Measurements from ENCODE around the gene EBLN2. TPM values are rescaled to one million over a fixed set of nuclear protein-coding genes. Genes with fewer than 3 reads are reported as not detected.

The EBLN2 gene
- total and polyA plus RNA-seq, 4 donors: 0.92 to 7.8 (median 5.1) TPM; not detected in 1

- DNase-seq (no peak), ATAC-seq (ENCODE audit: low FRiP score) (peak; percentile 62)
- WGBS, 2 donors: 19 to 23% methylated on average over 1 of the region's 1 CpG
- intact Hi-C loops (cut with DNase I): no loop called here
- Histone ChIP-seq H3K4me3 (ENCODE audit: low read length in 2 of 2) (no peak overlapping the region), H3K4me1 (ENCODE audit: control insufficient read depth in 1 of 2, insufficient read depth in 2 of 2, low read length in 2 of 2) (peaks cover 4 to 8% of the 10 kb centered on the region in 2 donors), H3K27ac (ENCODE audit: low read depth in 1 of 2, low read length in 2 of 2) (no peak overlapping the region), H3K9me3 (ENCODE audit: control insufficient read depth, low read length) (no peaks in the 10 kb centered on the region), H3K36me3 (ENCODE audit: control insufficient read depth in 1 of 2, insufficient read depth in 2 of 2, low read length in 1 of 2) (peaks cover 0 to 1% of the 10 kb centered on the region in 2 donors), H3K27me3 (ENCODE audit: control insufficient read depth in 1 of 2, insufficient read depth in 2 of 2, low read length in 1 of 2) (no peaks in the 10 kb centered on the region)
Measured at GRCh38 chr3:73029321-73029796, 32.1 kb upstream of the EBLN2 start.

- peaks cover 2 to 8% of the 10 kb centered on the region in 2 donors for H3K4me1 ChIP-seq (ENCODE audit: control insufficient read depth in 1 of 2, insufficient read depth in 2 of 2, low read length in 2 of 2)
- no peak overlapping the region for H3K27ac ChIP-seq (ENCODE audit: low read depth in 1 of 2, low read length in 2 of 2)
Measured at GRCh38 chr3:73030073-73030597, 31.3 kb upstream of the EBLN2 start.

GRCh38 chr3:73031573-73032103 lies 29.8 kb upstream of the EBLN2 start:
- Histone ChIP-seq H3K27me3 (ENCODE audit: control insufficient read depth in 1 of 2, insufficient read depth in 2 of 2, low read length in 1 of 2) (no peaks in the 10 kb centered on the region), H3K4me1 (ENCODE audit: control insufficient read depth in 1 of 2, insufficient read depth in 2 of 2, low read length in 2 of 2) (peaks cover 2 to 6% of the 10 kb centered on the region in 2 donors), H3K36me3 (ENCODE audit: control insufficient read depth in 1 of 2, insufficient read depth in 2 of 2, low read length in 1 of 2) (no peaks in the 10 kb centered on the region), H3K4me3 (ENCODE audit: low read length in 2 of 2) (no peak overlapping the region), H3K9me3 (ENCODE audit: control insufficient read depth, low read length) (no peaks in the 10 kb centered on the region), H3K27ac (ENCODE audit: low read depth in 1 of 2, low read length in 2 of 2) (no peak overlapping the region)
- DNase-seq (no peak), ATAC-seq (ENCODE audit: low FRiP score) (no peak)
- WGBS, 2 donors: 6 to 11% methylated on average over 2 of the region's 2 CpGs
- intact Hi-C loops (cut with DNase I): no loop called here

More at GRCh38 chr3:73030073-73030597, 31.3 kb upstream of the EBLN2 start:
- Histone ChIP-seq H3K36me3 (ENCODE audit: control insufficient read depth in 1 of 2, insufficient read depth in 2 of 2, low read length in 1 of 2) (no peaks in the 10 kb centered on the region), H3K27me3 (ENCODE audit: control insufficient read depth in 1 of 2, insufficient read depth in 2 of 2, low read length in 1 of 2) (no peaks in the 10 kb centered on the region), H3K9me3 (ENCODE audit: control insufficient read depth, low read length) (no peaks in the 10 kb centered on the region), H3K4me3 (ENCODE audit: low read length in 2 of 2) (no peak overlapping the region)
- intact Hi-C loops (cut with DNase I): no loop called here
- DNase-seq: no peak
- 91 to 96% methylated on average over 1 of the region's 1 CpG for WGBS, 2 donors
- no peak for ATAC-seq (ENCODE audit: low FRiP score)

- no peak for DNase-seq
- Histone ChIP-seq H3K27me3 (ENCODE audit: control insufficient read depth in 1 of 2, insufficient read depth in 2 of 2, low read length in 1 of 2) (no peaks in the 10 kb centered on the region), H3K4me1 (ENCODE audit: control insufficient read depth in 1 of 2, insufficient read depth in 2 of 2, low read length in 2 of 2) (peaks cover 6 to 14% of the 10 kb centered on the region in 2 donors), H3K27ac (ENCODE audit: low read depth in 1 of 2, low read length in 2 of 2) (peak overlapping the region in 1 of 2 donors; percentile 67), H3K4me3 (ENCODE audit: low read length in 2 of 2) (no peak overlapping the region), H3K36me3 (ENCODE audit: control insufficient read depth in 1 of 2, insufficient read depth in 2 of 2, low read length in 1 of 2) (no peaks in the 10 kb centered on the region), H3K9me3 (ENCODE audit: control insufficient read depth, low read length) (no peaks in the 10 kb centered on the region)
- 64% methylated on average over 3 of the region's 3 CpGs for WGBS, 2 donors
- no peak for ATAC-seq (ENCODE audit: low FRiP score)
- intact Hi-C loops (cut with DNase I): no loop called here
Measured at GRCh38 chr3:73036694-73037591, 24.5 kb upstream of the EBLN2 start.

- WGBS, 2 donors: 8 to 19% methylated on average over 3 of the region's 3 CpGs
- peaks cover 6 to 10% of the 10 kb centered on the region in 2 donors for H3K4me1 ChIP-seq (ENCODE audit: control insufficient read depth in 1 of 2, insufficient read depth in 2 of 2, low read length in 2 of 2)
- H3K36me3 ChIP-seq (ENCODE audit: control insufficient read depth in 1 of 2, insufficient read depth in 2 of 2, low read length in 1 of 2): no peaks in the 10 kb centered on the region
- H3K27me3 ChIP-seq (ENCODE audit: control insufficient read depth in 1 of 2, insufficient read depth in 2 of 2, low read length in 1 of 2): no peaks in the 10 kb centered on the region
- ATAC-seq (ENCODE audit: low FRiP score): no peak
- H3K27ac ChIP-seq (ENCODE audit: low read depth in 1 of 2, low read length in 2 of 2): no peak overlapping the region
- intact Hi-C loops (cut with DNase I): no loop called here
- no peaks in the 10 kb centered on the region for H3K9me3 ChIP-seq (ENCODE audit: control insufficient read depth, low read length)
- H3K4me3 ChIP-seq (ENCODE audit: low read length in 2 of 2): peak overlapping the region in 1 of 2 donors; percentile 3
- no peak for DNase-seq
Measured at GRCh38 chr3:73041537-73041936, 19.9 kb upstream of the EBLN2 start.

GRCh38 chr3:73043414-73043813 lies 18.0 kb upstream of the EBLN2 start:
- no peaks in the 10 kb centered on the region for H3K27me3 ChIP-seq (ENCODE audit: control insufficient read depth in 1 of 2, insufficient read depth in 2 of 2, low read length in 1 of 2)
- H3K4me1 ChIP-seq (ENCODE audit: control insufficient read depth in 1 of 2, insufficient read depth in 2 of 2, low read length in 2 of 2): peaks cover 0 to 4% of the 10 kb centered on the region in 2 donors
- DNase-seq: no peak
- no peak overlapping the region for H3K4me3 ChIP-seq (ENCODE audit: low read length in 2 of 2)
- no peaks in the 10 kb centered on the region for H3K36me3 ChIP-seq (ENCODE audit: control insufficient read depth in 1 of 2, insufficient read depth in 2 of 2, low read length in 1 of 2)
- ATAC-seq (ENCODE audit: low FRiP score): no peak
- 70 to 76% methylated on average over 1 of the region's 1 CpG for WGBS, 2 donors
- no peak overlapping the region for H3K27ac ChIP-seq (ENCODE audit: low read depth in 1 of 2, low read length in 2 of 2)
- intact Hi-C loops (cut with DNase I): no loop called here
- H3K9me3 ChIP-seq (ENCODE audit: control insufficient read depth, low read length): no peaks in the 10 kb centered on the region

- intact Hi-C loops (cut with DNase I): no loop called here
- Histone ChIP-seq H3K9me3 (ENCODE audit: control insufficient read depth, low read length) (no peaks in the 10 kb centered on the region), H3K36me3 (ENCODE audit: control insufficient read depth in 1 of 2, insufficient read depth in 2 of 2, low read length in 1 of 2) (no peaks in the 10 kb centered on the region), H3K27ac (ENCODE audit: low read depth in 1 of 2, low read length in 2 of 2) (no peak overlapping the region), H3K4me1 (ENCODE audit: control insufficient read depth in 1 of 2, insufficient read depth in 2 of 2, low read length in 2 of 2) (peaks cover 0 to 4% of the 10 kb centered on the region in 2 donors), H3K4me3 (ENCODE audit: low read length in 2 of 2) (no peak overlapping the region), H3K27me3 (ENCODE audit: control insufficient read depth in 1 of 2, insufficient read depth in 2 of 2, low read length in 1 of 2) (no peaks in the 10 kb centered on the region)
- no peak for ATAC-seq (ENCODE audit: low FRiP score)
- WGBS, 2 donors: 91 to 92% methylated on average over 6 of the region's 6 CpGs
- DNase-seq: no peak
Measured at GRCh38 chr3:73045391-73045790, 16.1 kb upstream of the EBLN2 start.

- intact Hi-C loops (cut with DNase I): no loop called here
- WGBS, 2 donors: 41 to 51% methylated on average over 2 of the region's 2 CpGs
- H3K4me1 ChIP-seq (ENCODE audit: control insufficient read depth in 1 of 2, insufficient read depth in 2 of 2, low read length in 2 of 2): peaks cover 0 to 4% of the 10 kb centered on the region in 2 donors
Measured at GRCh38 chr3:73046195-73046594, 15.3 kb upstream of the EBLN2 start.

More at GRCh38 chr3:73046195-73046594, 15.3 kb upstream of the EBLN2 start:
- Histone ChIP-seq H3K9me3 (ENCODE audit: control insufficient read depth, low read length) (no peaks in the 10 kb centered on the region), H3K36me3 (ENCODE audit: control insufficient read depth in 1 of 2, insufficient read depth in 2 of 2, low read length in 1 of 2) (no peaks in the 10 kb centered on the region), H3K27me3 (ENCODE audit: control insufficient read depth in 1 of 2, insufficient read depth in 2 of 2, low read length in 1 of 2) (no peaks in the 10 kb centered on the region), H3K4me3 (ENCODE audit: low read length in 2 of 2) (no peak overlapping the region), H3K27ac (ENCODE audit: low read depth in 1 of 2, low read length in 2 of 2) (no peak overlapping the region)
- no peak for ATAC-seq (ENCODE audit: low FRiP score)
- DNase-seq: no peak

Measured in aorta (tissue), 5 donors.